SK-N-SH (cell line): ENCODE results near the gene PANK4. TPM values are rescaled to one million over a fixed set of nuclear protein-coding genes. Genes with fewer than 3 reads are reported as not detected.

ENCODE experiments used
- CTCF ChIA-PET: fragments of 300-600, 350-600 bp; formaldehyde crosslinking; extraction: SDS; loops from one replicate; lab custom pipeline; 2021; lab: Yijun Ruan, JAX
- POLR2A ChIA-PET: fragments of 350-600 bp; sonication (Branson Sonifier 250); formaldehyde crosslinking; extraction: SDS; loops from one replicate; lab custom pipeline; 2020; ENCODE audit warnings: antibody characterized with exemption, inconsistent platforms; lab: Yijun Ruan, JAX
- DNase-seq: peaks from one replicate; pipeline ENCODE4 v3.0.0; 2012
- H2AFZ ChIP-seq: fragments of 200-600 bp; sonication (generic); 2 replicates; pipeline ENCODE4 v1.8.1; 2016; ENCODE audit warnings: antibody characterized with exemption, mild to moderate bottlenecking, low read depth
- H3F3A ChIP-seq: fragments of 200-600 bp; sonication (generic); replicated peaks from 2 replicates; pipeline ENCODE3; 2016; ENCODE audit warnings: antibody characterized with exemption, mild to moderate bottlenecking; ENCODE audit not compliant: insufficient read depth
- H3K27ac ChIP-seq, 2 experiments: fragments of 200-500 bp in 1 of 2; fragments of 200-600 bp in 1 of 2; sonication (Bioruptor generic) in 1 of 2; sonication (generic), shearing (Covaris generic) in 1 of 2; 2 replicates each; pipeline versions ENCODE4 v1.5.1 to v1.6.1; 2014 to 2016; ENCODE audit warnings: low read depth in 2 of 2, inconsistent platforms in 1 of 2, low read length in 1 of 2, mild to moderate bottlenecking in 1 of 2, mixed read lengths in 1 of 2
- H3K27me3 ChIP-seq: fragments of 200-600 bp; sonication (generic), shearing (Covaris generic); 2 replicates; pipeline ENCODE4 v1.6.1; 2016; ENCODE audit warnings: mixed run types; ENCODE audit not compliant: insufficient read depth
- H3K36me3 ChIP-seq, 2 experiments: fragments of 200-500 bp in 1 of 2; fragments of 200-600 bp in 1 of 2; sonication (Bioruptor generic) in 1 of 2; sonication (generic) in 1 of 2; replicated peaks in 1 of 2; 2 replicates each; pipeline versions ENCODE3 to v1.5.1; 2014 to 2016; ENCODE audit warnings: low read length in 1 of 2, mild to moderate bottlenecking in 1 of 2; ENCODE audit not compliant: insufficient read depth in 2 of 2, control insufficient read depth in 1 of 2
- H3K4me1 ChIP-seq, 2 experiments: fragments of 200-500 bp in 1 of 2; fragments of 200-600 bp in 1 of 2; sonication (Bioruptor generic) in 1 of 2; sonication (generic), shearing (Covaris generic) in 1 of 2; 2 replicates each; pipeline versions ENCODE4 v1.5.1 to v1.6.1; 2014 to 2016; ENCODE audit warnings: low read depth in 1 of 2, low read length in 1 of 2, mixed run types in 1 of 2; ENCODE audit not compliant: insufficient read depth in 2 of 2, control insufficient read depth in 1 of 2
- H3K4me2 ChIP-seq: fragments of 200-600 bp; sonication (generic), shearing (Covaris generic); 2 replicates; pipeline ENCODE4 v1.6.1; 2017; ENCODE audit warnings: mixed run types
- H3K4me3 ChIP-seq, 2 experiments: fragments of 200-500 bp in 1 of 2; fragments of 200-600 bp in 1 of 2; sonication (Bioruptor generic) in 1 of 2; sonication (generic), shearing (Covaris generic) in 1 of 2; 2 replicates each; pipeline versions ENCODE4 v1.5.1 to v1.8.1; 2014 to 2016; ENCODE audit warnings: low read depth in 2 of 2, inconsistent platforms in 1 of 2, low read length in 1 of 2, mild to moderate bottlenecking in 1 of 2, mixed read lengths in 1 of 2, moderate library complexity in 1 of 2
- H3K79me2 ChIP-seq: fragments of 200-600 bp; sonication (generic); 2 replicates; pipeline ENCODE4 v1.8.1; 2017; ENCODE audit warnings: mild to moderate bottlenecking; ENCODE audit not compliant: insufficient read depth
- H3K9ac ChIP-seq: fragments of 200-600 bp; sonication (generic); 2 replicates; pipeline ENCODE4 v1.6.1; 2017; ENCODE audit warnings: mixed run types
- H3K9me2 ChIP-seq: fragments of 200-600 bp; sonication (generic); 2 replicates; pipeline ENCODE4 v1.6.1; 2017; ENCODE audit warnings: mixed run types
- H3K9me3 ChIP-seq: fragments of 200-600 bp; sonication (generic); 2 replicates; pipeline ENCODE4 v1.6.1; 2017; ENCODE audit warnings: mixed run types, mild to moderate bottlenecking, moderate library complexity
- H4K20me1 ChIP-seq: fragments of 200-600 bp; sonication (generic); 2 replicates; pipeline ENCODE4 v1.6.1; 2017; ENCODE audit warnings: mild to moderate bottlenecking, mixed run types; ENCODE audit not compliant: insufficient read depth
- CHD2 ChIP-seq: fragments of 150-350 bp; IDR thresholded peaks from 2 replicates; pipeline ENCODE4 v1.6.1; 2018; ENCODE audit warnings: low read length; ENCODE audit not compliant: partially characterized antibody
- EP300 ChIP-seq, 2 experiments: IDR thresholded peaks; 2 replicates each; pipeline versions ENCODE4 v1.4.0 to v1.6.1; 2012; ENCODE audit warnings: borderline replicate concordance in 1 of 2, low read depth in 1 of 2, low read length in 1 of 2
- EZH2phosphoT487 ChIP-seq: fragments of 200-600 bp; sonication (generic); IDR thresholded peaks from 2 replicates; pipeline ENCODE4 v1.6.1; 2017; ENCODE audit warnings: low read depth, mixed run types, mild to moderate bottlenecking, antibody characterized with exemption, moderate library complexity, borderline replicate concordance
- FOXJ3 ChIP-seq: sonication (generic); formaldehyde crosslinking; IDR thresholded peaks from 2 replicates; pipeline ENCODE4 v1.5.1; 2020; ENCODE audit warnings: mild to moderate bottlenecking, missing genetic modification reagents
- FOXM1 ChIP-seq: IDR thresholded peaks from 2 replicates; pipeline ENCODE4 v1.4.0; 2012; ENCODE audit warnings: low read depth, mild to moderate bottlenecking
- GABPA ChIP-seq: IDR thresholded peaks from 2 replicates; pipeline ENCODE4 v1.4.0; 2012; ENCODE audit warnings: low read depth, mild to moderate bottlenecking
- JUND ChIP-seq: IDR thresholded peaks from 2 replicates; pipeline ENCODE4 v1.4.0; 2012
- MEF2A ChIP-seq: IDR thresholded peaks from 2 replicates; pipeline ENCODE4 v1.4.0; 2012; ENCODE audit warnings: low read depth, borderline replicate concordance
- MXI1 ChIP-seq: IDR thresholded peaks from 2 replicates; pipeline ENCODE4 v1.6.1; 2012; ENCODE audit warnings: mild to moderate bottlenecking, low read depth, low read length, improper control_type of control experiment
- NRF1 ChIP-seq: IDR thresholded peaks from 2 replicates; pipeline ENCODE4 v1.6.1; 2012; ENCODE audit warnings: low read depth, mild to moderate bottlenecking, low read length
- POLR2AphosphoS5 ChIP-seq: IDR thresholded peaks from 2 replicates; pipeline ENCODE4 v1.6.1; 2012; ENCODE audit warnings: low read depth, low read length
- RAD21 ChIP-seq: IDR thresholded peaks from 2 replicates; pipeline ENCODE4 v1.6.1; 2012; ENCODE audit warnings: mild to moderate bottlenecking, low read length
- RXRA ChIP-seq: IDR thresholded peaks from 2 replicates; pipeline ENCODE4 v1.4.0; 2012; ENCODE audit warnings: low read depth, mild to moderate bottlenecking, borderline replicate concordance
- SIN3A ChIP-seq: IDR thresholded peaks from 2 replicates; pipeline ENCODE4 v1.6.1; 2012; ENCODE audit warnings: low read depth, mild to moderate bottlenecking, low read length, moderate library complexity, borderline replicate concordance
- WGBS: methylation state at CpG from one replicate; pipeline ENCODE4 v1.1.6; 2017; ENCODE audit warnings: low lambda C conversion rate; 5-methylcytosine and 5-hydroxymethylcytosine counted together
- polyA plus RNA-seq, 3 experiments: library from polyadenylated mRNA; depleted of rRNA; stranded (reverse); fragments of >200 nt; gene quantifications; 2 replicates each; pipeline ENCODE4 v1.2.3, GENCODE V29; 2012
- TF ChIP-seq, protein P1 (sequence below): fragments of 200-600 bp; sonication (generic); IDR thresholded peaks from 2 replicates; pipeline ENCODE4 v1.6.1; 2017; ENCODE audit warnings: antibody characterized with exemption, mild to moderate bottlenecking, moderate library complexity
- TF ChIP-seq, protein P2 (sequence below): IDR thresholded peaks from 2 replicates; pipeline ENCODE4 v1.4.0; 2012; ENCODE audit warnings: low read depth
- TF ChIP-seq, protein P3 (sequence below): IDR thresholded peaks from 2 replicates; pipeline ENCODE4 v1.4.0; 2012; ENCODE audit warnings: low read depth, borderline replicate concordance
- TF ChIP-seq, protein P4 (sequence below): IDR thresholded peaks from 2 replicates; pipeline ENCODE4; 2012
- TF ChIP-seq, protein P5 (sequence below): IDR thresholded peaks from 2 replicates; pipeline ENCODE4 v1.4.0; 2012; ENCODE audit warnings: low read depth, borderline replicate concordance
- TF ChIP-seq, protein P6 (sequence below): fragments of 150-350 bp; IDR thresholded peaks from 2 replicates; pipeline ENCODE4 v1.6.1; 2016; ENCODE audit warnings: mild to moderate bottlenecking, low read depth, low read length

Gene PANK4
- polyA plus RNA-seq, 1 of the 3 experiments (the other 2 are of a cell fraction) = 16.6 TPM

DNA sequence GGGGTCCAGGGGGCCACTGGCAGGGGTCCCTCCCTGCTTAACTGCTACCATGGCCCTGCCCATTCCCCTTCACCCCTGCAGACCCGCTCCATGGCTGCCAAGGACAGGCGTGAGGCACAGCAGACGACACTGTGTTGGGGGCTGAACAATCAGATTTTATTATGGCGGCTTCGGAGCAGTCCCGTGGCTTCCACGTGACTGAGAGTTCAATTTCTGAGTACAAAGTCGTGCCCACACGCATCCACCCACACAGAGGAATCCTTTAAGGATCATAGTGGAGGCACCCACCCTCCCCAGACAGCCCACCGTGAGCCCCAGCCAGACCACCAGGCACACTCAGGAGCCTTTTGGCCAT lies 2.2 kb upstream of the PANK4 start:
- peaks cover 0 to 45% of the 10 kb centered on the region in 2 experiments; a peak in 3 of 4 replicates for H3K4me1 ChIP-seq
- H3K9me3 ChIP-seq = no peaks in the 10 kb centered on the region
- TF ChIP-seq SIN3A (no peak), NRF1 (no peak), CHD2 (no peak), JUND (no peak), RXRA (no peak), FOXJ3 (CRISPR knock-in tag) (no peak), MEF2A (no peak), FOXM1 (no peak), POLR2AphosphoS5 (no peak), MXI1 (no peak), EZH2phosphoT487 (no peak), GABPA (no peak), RAD21 (no peak), EP300 (IDR thresholded peaks at IDR 0.05; ENCODE audit: borderline replicate concordance in 1 of 2, low read depth in 1 of 2, low read length in 1 of 2) (no peak)
- TF ChIP-seq, protein P1, sequence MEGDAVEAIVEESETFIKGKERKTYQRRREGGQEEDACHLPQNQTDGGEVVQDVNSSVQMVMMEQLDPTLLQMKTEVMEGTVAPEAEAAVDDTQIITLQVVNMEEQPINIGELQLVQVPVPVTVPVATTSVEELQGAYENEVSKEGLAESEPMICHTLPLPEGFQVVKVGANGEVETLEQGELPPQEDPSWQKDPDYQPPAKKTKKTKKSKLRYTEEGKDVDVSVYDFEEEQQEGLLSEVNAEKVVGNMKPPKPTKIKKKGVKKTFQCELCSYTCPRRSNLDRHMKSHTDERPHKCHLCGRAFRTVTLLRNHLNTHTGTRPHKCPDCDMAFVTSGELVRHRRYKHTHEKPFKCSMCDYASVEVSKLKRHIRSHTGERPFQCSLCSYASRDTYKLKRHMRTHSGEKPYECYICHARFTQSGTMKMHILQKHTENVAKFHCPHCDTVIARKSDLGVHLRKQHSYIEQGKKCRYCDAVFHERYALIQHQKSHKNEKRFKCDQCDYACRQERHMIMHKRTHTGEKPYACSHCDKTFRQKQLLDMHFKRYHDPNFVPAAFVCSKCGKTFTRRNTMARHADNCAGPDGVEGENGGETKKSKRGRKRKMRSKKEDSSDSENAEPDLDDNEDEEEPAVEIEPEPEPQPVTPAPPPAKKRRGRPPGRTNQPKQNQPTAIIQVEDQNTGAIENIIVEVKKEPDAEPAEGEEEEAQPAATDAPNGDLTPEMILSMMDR = no peak
- TF ChIP-seq, protein P2, sequence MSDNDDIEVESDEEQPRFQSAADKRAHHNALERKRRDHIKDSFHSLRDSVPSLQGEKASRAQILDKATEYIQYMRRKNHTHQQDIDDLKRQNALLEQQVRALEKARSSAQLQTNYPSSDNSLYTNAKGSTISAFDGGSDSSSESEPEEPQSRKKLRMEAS = no peak
- TF ChIP-seq, protein P3, sequence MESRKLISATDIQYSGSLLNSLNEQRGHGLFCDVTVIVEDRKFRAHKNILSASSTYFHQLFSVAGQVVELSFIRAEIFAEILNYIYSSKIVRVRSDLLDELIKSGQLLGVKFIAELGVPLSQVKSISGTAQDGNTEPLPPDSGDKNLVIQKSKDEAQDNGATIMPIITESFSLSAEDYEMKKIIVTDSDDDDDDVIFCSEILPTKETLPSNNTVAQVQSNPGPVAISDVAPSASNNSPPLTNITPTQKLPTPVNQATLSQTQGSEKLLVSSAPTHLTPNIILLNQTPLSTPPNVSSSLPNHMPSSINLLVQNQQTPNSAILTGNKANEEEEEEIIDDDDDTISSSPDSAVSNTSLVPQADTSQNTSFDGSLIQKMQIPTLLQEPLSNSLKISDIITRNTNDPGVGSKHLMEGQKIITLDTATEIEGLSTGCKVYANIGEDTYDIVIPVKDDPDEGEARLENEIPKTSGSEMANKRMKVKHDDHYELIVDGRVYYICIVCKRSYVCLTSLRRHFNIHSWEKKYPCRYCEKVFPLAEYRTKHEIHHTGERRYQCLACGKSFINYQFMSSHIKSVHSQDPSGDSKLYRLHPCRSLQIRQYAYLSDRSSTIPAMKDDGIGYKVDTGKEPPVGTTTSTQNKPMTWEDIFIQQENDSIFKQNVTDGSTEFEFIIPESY = no peak
- TF ChIP-seq, protein P4, sequence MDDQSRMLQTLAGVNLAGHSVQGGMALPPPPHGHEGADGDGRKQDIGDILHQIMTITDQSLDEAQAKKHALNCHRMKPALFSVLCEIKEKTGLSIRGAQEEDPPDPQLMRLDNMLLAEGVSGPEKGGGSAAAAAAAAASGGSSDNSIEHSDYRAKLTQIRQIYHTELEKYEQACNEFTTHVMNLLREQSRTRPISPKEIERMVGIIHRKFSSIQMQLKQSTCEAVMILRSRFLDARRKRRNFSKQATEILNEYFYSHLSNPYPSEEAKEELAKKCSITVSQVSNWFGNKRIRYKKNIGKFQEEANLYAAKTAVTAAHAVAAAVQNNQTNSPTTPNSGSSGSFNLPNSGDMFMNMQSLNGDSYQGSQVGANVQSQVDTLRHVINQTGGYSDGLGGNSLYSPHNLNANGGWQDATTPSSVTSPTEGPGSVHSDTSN = no peak
- TF ChIP-seq, protein P5, sequence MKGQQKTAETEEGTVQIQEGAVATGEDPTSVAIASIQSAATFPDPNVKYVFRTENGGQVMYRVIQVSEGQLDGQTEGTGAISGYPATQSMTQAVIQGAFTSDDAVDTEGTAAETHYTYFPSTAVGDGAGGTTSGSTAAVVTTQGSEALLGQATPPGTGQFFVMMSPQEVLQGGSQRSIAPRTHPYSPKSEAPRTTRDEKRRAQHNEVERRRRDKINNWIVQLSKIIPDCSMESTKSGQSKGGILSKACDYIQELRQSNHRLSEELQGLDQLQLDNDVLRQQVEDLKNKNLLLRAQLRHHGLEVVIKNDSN = no peak
- TF ChIP-seq, protein P6, sequence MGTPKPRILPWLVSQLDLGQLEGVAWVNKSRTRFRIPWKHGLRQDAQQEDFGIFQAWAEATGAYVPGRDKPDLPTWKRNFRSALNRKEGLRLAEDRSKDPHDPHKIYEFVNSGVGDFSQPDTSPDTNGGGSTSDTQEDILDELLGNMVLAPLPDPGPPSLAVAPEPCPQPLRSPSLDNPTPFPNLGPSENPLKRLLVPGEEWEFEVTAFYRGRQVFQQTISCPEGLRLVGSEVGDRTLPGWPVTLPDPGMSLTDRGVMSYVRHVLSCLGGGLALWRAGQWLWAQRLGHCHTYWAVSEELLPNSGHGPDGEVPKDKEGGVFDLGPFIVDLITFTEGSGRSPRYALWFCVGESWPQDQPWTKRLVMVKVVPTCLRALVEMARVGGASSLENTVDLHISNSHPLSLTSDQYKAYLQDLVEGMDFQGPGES = no peak
- peaks cover 6% of the 10 kb centered on the region; the same call in 1 of the 2 replicates for H3K27me3 ChIP-seq
- POLR2A ChIA-PET = no interaction called here
- no peaks in the 10 kb centered on the region for H3K36me3 ChIP-seq
- 54% methylated on average over 2 of the region's 10 CpGs for WGBS
- CTCF ChIA-PET = interaction anchor here (1.2 to 7.7 kb wide), 3 partner anchors 16 to 47 kb away, joined by 3 to 35 read pairs (median 9); no protein-coding TSS in a partner anchor
- H3F3A ChIP-seq = no peaks in the 10 kb centered on the region
- H3K4me3 ChIP-seq = no peak overlapping the region
- peaks cover 24% of the 10 kb centered on the region for H3K79me2 ChIP-seq
- H3K4me2 ChIP-seq = no peak overlapping the region
- H3K9ac ChIP-seq = no peak overlapping the region
- H4K20me1 ChIP-seq = peaks cover 24% of the 10 kb centered on the region
- no peaks in the 10 kb centered on the region for H3K9me2 ChIP-seq
- H3K27ac ChIP-seq = no peak overlapping the region
- no peak for DNase-seq
- no peak overlapping the region for H2AFZ ChIP-seq
